CD4-positive, alpha-beta T cell treated with Interleukin-17A for 1 hour (primary cell): ENCODE data around the gene SNRNP48.

ENCODE experiments used
- DNase-seq: peaks from one replicate; pipeline ENCODE4 v3.0.0-alpha.2; 2020

The SNRNP48 gene

GRCh38 chr6:7604003-7604402 is 14.0 kb downstream of the SNRNP48 start:
- no peak for DNase-seq

- no peak for DNase-seq
These were observed 14.5 kb downstream of the SNRNP48 start for GRCh38 chr6:7604506-7604905.

DNA sequence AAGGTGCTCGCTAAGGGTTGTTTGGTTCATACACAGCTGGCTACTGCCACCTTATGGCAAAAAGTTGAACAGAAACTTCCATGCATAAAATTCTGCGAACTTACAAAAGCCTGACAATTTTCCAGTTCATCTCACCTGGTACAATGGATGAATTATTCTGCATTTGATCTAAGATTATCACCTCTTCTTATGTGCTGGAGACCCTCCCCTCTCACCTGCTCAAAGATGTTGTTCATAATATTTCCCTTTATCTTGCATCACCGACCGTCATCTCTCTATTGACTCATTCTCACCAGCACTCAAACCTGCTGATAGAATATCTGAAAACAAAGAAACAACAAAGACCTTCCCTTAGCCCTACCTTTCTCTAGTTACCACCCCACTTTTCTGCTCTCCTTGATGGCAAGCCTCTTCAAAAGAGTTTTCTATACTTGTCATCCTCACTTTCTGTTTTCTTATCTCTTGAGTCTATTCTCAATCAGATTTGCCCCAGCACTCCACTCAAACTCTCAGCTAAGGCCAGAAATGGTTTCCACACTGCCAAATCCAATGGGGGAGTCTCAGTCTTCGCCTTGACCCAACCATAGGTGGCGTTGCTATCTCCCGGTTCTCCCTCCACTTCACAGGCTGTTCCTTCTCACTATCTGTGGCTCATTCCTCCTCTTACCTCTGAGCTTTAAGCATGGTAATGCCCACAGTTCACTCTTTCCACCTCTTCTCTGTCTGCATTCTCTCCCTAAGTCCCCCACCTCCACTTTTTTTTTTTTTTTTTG is 25.8 kb downstream of the SNRNP48 start:
- DNase-seq, result peak; percentile 60

GRCh38 chr6:7617801-7618764 is 28.1 kb downstream of the SNRNP48 start:
- no peak for DNase-seq

GRCh38 chr6:7621761-7622160 is 31.8 kb downstream of the SNRNP48 start:
- no peak for DNase-seq

DNA sequence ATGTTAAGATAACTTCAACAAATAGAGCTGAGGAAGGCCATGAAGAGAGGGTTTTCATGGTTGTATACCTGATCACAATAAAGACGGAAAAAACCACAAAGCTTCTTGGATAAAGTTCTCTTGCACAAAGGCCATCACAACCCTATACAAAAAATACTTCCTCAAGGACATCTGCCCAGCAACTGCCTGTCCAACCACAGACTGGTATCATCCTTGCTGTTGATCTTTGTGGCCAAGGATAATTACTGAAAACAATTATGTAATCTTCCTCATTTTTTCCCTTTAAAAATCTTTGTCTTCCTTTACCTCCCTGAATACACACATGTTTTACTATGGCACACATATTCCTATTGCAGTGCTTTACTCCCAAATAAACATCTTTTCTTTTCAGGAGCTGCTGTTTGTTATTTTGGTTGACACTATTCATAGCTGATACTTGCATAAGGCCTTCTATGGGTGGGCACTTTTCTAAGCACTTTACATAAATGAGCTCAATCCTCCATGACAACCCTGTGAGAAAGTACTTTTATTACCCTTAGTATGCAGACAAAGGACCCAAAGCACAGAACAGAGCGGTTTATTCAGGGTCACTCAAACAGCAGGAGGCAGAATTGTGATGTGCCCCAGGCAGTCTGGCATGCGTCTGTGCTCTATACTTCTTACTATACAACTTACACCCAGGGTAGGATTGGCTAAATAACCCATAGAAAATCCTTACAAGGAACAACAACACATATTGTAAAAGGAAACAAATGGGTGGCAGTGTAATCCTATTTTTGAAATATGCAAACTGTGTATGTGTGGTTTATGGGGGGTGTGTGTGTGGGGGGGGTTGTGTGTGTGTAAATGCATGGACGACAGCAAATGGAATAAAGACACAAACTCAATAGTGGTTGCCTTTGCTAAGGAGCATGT is 35.1 kb downstream of the SNRNP48 start:
- DNase-seq, result no peak

DNA sequence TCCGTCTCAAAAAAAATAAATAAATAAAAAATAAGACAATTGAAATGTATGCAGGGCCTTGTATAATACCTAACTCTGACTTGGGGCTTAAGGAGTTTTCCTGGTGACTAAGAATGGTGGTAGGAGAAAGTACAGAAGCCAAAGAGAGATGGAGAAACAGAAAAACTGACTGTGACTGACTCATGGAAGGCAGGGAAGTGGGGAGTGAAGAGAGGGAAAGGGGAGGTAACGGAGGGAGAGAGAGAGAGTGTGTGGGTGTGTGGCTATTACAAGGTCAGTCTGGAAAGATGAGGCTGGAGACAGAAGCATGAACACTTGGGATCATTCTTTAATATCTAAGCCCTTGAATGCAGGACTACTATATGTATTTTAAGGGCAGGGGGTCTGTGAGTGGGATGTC is 38.5 kb downstream of the SNRNP48 start:
- DNase-seq, result no peak

DNA sequence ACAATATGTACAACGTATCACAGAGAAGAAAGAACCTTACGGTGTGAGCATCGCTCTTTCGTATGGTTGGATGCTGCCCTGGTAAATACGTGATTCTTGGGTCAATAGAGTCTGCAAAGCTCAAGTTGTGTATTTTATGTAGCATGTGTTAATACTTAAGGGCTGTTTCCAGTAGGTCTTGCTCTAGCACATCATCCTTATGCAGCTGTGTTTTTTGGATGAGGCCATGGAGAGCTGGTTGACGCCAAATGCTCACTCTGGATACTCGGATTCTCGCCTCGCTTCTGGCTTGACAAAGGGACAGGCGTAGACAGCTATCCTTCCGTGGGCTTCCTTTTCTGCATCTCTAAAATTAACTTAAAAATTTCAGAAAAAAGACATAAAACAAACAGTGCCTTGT is 38.9 kb downstream of the SNRNP48 start:
- no peak for DNase-seq

DNA sequence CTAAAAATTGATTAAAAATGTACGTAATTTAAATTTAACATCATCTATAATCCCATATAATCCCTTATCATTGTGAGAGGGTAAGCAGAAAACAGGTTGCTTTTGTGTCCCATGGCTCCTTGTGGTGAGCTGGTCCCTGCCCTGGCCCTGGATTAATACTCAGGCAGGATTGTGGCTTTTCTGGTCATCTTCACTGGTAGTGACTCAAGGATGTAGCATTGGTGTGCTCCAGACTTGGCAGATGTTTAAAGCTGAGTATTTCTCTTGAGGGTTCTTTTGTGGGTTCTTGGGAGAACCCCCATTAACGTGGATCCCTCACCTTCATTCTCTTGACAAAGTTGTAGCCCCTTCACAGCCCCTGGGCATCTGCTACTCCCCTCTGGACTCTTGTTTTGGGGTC is 39.3 kb downstream of the SNRNP48 start:
- no peak for DNase-seq

- DNase-seq, result no peak
These were observed 40.8 kb downstream of the SNRNP48 start for GRCh38 chr6:7630792-7631191.

DNA sequence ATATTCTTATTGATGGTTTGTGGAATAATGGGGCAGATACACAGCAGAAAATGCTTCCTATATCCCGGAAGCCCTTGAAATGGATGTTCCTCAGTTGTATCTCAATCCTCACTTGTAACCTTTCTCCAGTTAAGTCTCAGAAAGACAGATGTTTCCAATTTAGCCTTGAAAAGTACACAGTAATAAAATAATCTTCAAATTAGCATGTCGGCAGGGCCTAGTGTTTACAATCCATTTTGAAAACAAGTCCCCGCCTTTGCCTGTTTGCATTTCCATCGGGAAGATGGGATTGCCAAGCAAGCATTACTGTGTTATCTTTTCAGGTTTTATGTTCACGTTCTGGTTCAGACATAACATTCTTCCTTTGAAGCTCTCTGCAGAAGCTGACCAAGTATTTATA is 41.5 kb downstream of the SNRNP48 start:
- DNase-seq, result no peak

GRCh38 chr6:7632501-7633290 is 42.7 kb downstream of the SNRNP48 start:
- no peak for DNase-seq

- DNase-seq, result no peak
These were observed 43.4 kb downstream of the SNRNP48 start for GRCh38 chr6:7633361-7633760.

DNA sequence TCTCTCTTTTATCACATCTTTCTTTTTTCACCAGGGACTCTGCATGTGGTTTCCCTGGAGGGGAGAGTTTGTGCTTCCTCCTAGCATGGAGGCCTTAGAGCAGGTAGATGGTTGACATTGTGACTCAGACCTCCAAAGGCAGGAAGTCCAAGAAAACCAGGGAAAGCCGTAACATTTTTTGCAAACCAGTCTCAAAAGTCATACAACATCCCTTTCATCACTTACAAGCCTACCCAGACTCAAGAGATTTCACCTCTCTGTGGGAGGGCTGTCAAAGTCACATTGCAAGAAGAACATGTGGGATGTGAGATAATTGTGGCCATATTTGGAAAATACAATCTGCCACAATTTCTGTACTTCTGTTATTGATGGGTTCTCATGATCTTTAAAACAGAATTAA is 46.2 kb downstream of the SNRNP48 start:
- no peak for DNase-seq

GRCh38 chr6:7637533-7637932 is 47.5 kb downstream of the SNRNP48 start:
- no peak for DNase-seq

DNA sequence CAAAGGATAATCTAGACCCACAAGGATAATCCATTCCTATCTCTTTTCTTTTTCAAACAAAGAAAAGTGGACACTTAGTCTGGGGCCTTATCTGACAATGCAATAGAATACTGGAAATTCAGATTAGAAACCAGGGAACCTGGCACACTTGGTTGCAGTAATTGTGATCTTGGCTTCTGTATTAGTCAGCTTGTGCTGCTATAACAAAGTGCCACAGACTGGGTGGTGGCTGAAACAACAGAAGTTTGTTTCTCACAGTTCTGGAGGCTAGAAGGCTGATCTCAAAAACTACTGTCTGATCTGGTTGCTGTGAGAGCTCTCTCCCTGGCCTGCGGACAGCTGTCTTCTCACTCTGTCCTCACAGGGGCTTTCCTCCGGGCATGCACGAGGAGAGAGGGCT is 49.4 kb downstream of the SNRNP48 start:
- DNase-seq, result no peak

- no peak for DNase-seq
These were observed 50.0 kb downstream of the SNRNP48 start for GRCh38 chr6:7640016-7640415.

GRCh38 chr6:7640607-7641577 is 50.9 kb downstream of the SNRNP48 start:
- DNase-seq, result no peak

- no peak for DNase-seq
These were observed 52.8 kb downstream of the SNRNP48 start for GRCh38 chr6:7642791-7643190.

GRCh38 chr6:7644417-7644816 is 54.4 kb downstream of the SNRNP48 start:
- no peak for DNase-seq

DNA sequence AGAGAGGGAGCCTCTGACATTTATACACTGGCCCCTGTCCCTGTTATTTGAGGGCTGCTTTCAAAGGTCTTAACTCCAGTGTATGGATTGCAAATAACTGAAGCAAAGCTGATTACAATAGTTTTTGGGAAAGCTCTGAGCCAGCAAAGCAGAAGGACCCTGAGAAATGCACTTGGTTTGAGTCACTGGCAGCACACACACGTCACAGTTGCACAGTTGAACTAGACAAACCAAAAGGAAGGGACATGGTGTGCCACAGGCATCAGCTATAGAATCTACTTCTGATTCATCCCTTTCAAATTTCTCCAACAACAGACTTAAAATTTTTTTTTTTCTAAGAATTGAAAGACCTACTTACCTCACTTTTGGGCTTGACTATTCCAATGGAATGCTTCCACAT is 56.4 kb downstream of the SNRNP48 start:
- no peak for DNase-seq
